ENCODE data around the gene REPIN1.

- no peak for TF ChIP-seq CTCF (IDR thresholded peaks at IDR 0.05; ENCODE audit: insufficient read depth, low read length, poor library complexity, severe bottlenecking)
- TF ChIP-seq EZH2phosphoT487 (conservative IDR thresholded peaks at IDR 0.05; ENCODE audit: low read length) = no peak
Measured at GRCh38 chr7:150409300-150410030, 40.8 kb downstream of the REPIN1 start.

Data from SU-DHL-6 (cell line).